T-helper 2 cell treated with Interferon-gamma antibody and Interleukin-4, amounts not matched to agents 5 μg/mL and 100 μg/mL, for 36 hours (primary cell): ENCODE results near the gene SYT17.
A peak's percentile ranks its signal among the peaks of the same experiment; 100 is the strongest.

Source experiments
- DNase-seq: peaks from one replicate; pipeline ENCODE4 v3.0.0; 2021; ENCODE audit warnings: low spot score
- H3K27ac Mint-ChIP-seq: one replicate; pipeline ENCODE4 v1.8.0; 2021; ENCODE audit warnings: mild to moderate bottlenecking, mixed read lengths
- H3K27me3 Mint-ChIP-seq: one replicate; pipeline ENCODE4 v1.8.0; 2021; ENCODE audit warnings: low read depth, mixed read lengths
- H3K36me3 Mint-ChIP-seq: one replicate; pipeline ENCODE4 v1.8.0; 2021; ENCODE audit warnings: low read depth, mixed read lengths
- H3K4me1 Mint-ChIP-seq: one replicate; pipeline ENCODE4 v1.8.0; 2021; ENCODE audit warnings: low read depth, mixed read lengths
- H3K4me3 Mint-ChIP-seq: one replicate; pipeline ENCODE4 v1.8.0; 2022; ENCODE audit warnings: mild to moderate bottlenecking, moderate library complexity, mixed read lengths
- H3K9me3 Mint-ChIP-seq: one replicate; pipeline ENCODE4 v1.8.0; 2021; ENCODE audit warnings: mixed read lengths

Gene SYT17

GRCh38 chr16:19286827-19287226 is 118.8 kb downstream of the SYT17 start:
- Mint-ChIP-seq H3K27ac (no peak overlapping the region), H3K9me3 (no peaks in the 10 kb centered on the region), H3K36me3 (no peaks in the 10 kb centered on the region), H3K4me1 (peaks cover 2% of the 10 kb centered on the region), H3K4me3 (no peak overlapping the region), H3K27me3 (no peaks in the 10 kb centered on the region)
- no peak for DNase-seq

- Mint-ChIP-seq H3K4me3 (no peak overlapping the region), H3K4me1 (peaks cover 2% of the 10 kb centered on the region), H3K27ac (no peak overlapping the region), H3K27me3 (no peaks in the 10 kb centered on the region), H3K36me3 (no peaks in the 10 kb centered on the region), H3K9me3 (no peaks in the 10 kb centered on the region)
- no peak for DNase-seq
Measured at GRCh38 chr16:19287241-19287640, 119.2 kb downstream of the SYT17 start.

GRCh38 chr16:19288872-19289799 is 121.1 kb downstream of the SYT17 start:
- peaks cover 12% of the 10 kb centered on the region for H3K4me1 Mint-ChIP-seq
- H3K27ac Mint-ChIP-seq, result no peak overlapping the region
- no peak for DNase-seq
- no peaks in the 10 kb centered on the region for H3K9me3 Mint-ChIP-seq
- H3K4me3 Mint-ChIP-seq, result no peak overlapping the region
- H3K36me3 Mint-ChIP-seq, result no peaks in the 10 kb centered on the region
- no peaks in the 10 kb centered on the region for H3K27me3 Mint-ChIP-seq

DNA sequence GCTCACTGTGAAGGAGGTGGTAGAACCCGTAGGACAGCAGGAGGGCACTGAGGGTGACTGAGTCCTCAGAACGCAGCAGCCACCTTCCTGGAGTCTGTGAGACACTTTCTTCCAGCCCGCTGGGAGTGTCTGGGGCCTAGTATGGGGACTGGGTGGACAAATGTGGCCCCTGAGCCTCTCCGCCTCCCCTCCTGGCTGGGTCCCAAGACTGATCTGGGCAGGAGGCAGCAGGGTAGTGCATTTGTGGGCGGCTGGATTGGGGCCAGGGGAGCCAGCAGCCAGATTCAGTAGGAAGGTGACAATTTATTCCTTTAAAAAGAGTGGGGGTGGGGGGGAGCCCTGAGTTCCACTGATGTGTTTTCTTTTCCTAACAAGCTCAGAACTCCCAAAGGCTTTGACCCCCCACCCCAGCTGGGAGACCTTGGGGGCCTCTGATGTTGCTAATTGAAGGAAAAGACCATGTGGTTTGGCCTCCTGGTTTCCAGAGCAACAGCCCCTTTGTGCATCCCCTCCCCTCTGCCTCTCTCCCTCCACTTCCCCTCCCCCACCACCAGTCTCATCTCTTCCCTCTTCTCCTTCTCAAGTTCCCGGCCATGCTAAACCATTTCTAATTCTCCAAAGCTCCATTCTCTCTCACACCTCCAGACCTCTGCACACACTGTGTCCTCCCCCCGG is 121.9 kb downstream of the SYT17 start:
- Mint-ChIP-seq H3K4me3 (no peak overlapping the region), H3K27me3 (no peaks in the 10 kb centered on the region), H3K27ac (no peak overlapping the region), H3K36me3 (no peaks in the 10 kb centered on the region), H3K9me3 (no peaks in the 10 kb centered on the region), H3K4me1 (peaks cover 18% of the 10 kb centered on the region)
- DNase-seq, result no peak

GRCh38 chr16:19290860-19291259 is 122.8 kb downstream of the SYT17 start:
- Mint-ChIP-seq H3K27me3 (no peaks in the 10 kb centered on the region), H3K9me3 (no peaks in the 10 kb centered on the region), H3K4me1 (peaks cover 18% of the 10 kb centered on the region), H3K36me3 (no peaks in the 10 kb centered on the region), H3K27ac (no peak overlapping the region), H3K4me3 (no peak overlapping the region)
- DNase-seq, result no peak

DNA sequence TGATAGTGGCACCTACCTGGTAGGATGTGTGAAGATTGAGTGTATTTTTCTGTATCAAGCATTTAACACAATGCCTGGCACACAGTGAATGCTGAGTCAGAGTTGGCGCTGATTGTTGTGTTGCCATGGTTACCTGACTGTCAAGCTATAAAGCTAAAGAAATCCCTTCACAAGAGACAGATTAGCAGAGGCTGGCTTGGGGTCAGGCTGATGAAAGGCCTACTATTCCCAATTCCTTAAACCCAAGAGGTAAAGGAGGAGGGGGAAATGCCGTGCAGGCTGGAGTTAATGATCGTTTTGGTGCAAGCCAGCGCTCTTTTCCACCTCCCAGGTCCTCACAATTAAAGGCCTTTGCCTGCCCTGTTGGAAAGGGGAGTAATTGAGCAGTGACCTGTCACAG is 123.4 kb downstream of the SYT17 start:
- Mint-ChIP-seq H3K27me3 (no peaks in the 10 kb centered on the region), H3K36me3 (no peaks in the 10 kb centered on the region), H3K4me3 (no peak overlapping the region), H3K9me3 (no peaks in the 10 kb centered on the region), H3K4me1 (peaks cover 18% of the 10 kb centered on the region), H3K27ac (no peak overlapping the region)
- peak; percentile 12 for DNase-seq

GRCh38 chr16:19292186-19292585 is 124.1 kb downstream of the SYT17 start:
- H3K27ac Mint-ChIP-seq, result no peak overlapping the region

GRCh38 chr16:19294156-19294649 is 126.2 kb downstream of the SYT17 start:
- H3K27me3 Mint-ChIP-seq, result no peaks in the 10 kb centered on the region
- H3K4me3 Mint-ChIP-seq, result peak overlapping the region; percentile 48
- DNase-seq, result peak; percentile 87
- H3K27ac Mint-ChIP-seq, result peak overlapping the region; percentile 39
- H3K36me3 Mint-ChIP-seq, result no peaks in the 10 kb centered on the region
- H3K4me1 Mint-ChIP-seq, result peaks cover 18% of the 10 kb centered on the region
- no peaks in the 10 kb centered on the region for H3K9me3 Mint-ChIP-seq

More at GRCh38 chr16:19292186-19292585, 124.1 kb downstream of the SYT17 start:
- Mint-ChIP-seq H3K36me3 (no peaks in the 10 kb centered on the region), H3K4me3 (no peak overlapping the region), H3K27me3 (no peaks in the 10 kb centered on the region), H3K9me3 (no peaks in the 10 kb centered on the region), H3K4me1 (peaks cover 18% of the 10 kb centered on the region)
- no peak for DNase-seq

- H3K4me3 Mint-ChIP-seq, result no peak overlapping the region
- no peaks in the 10 kb centered on the region for H3K36me3 Mint-ChIP-seq
- peaks cover 2% of the 10 kb centered on the region for H3K27me3 Mint-ChIP-seq
- DNase-seq, result peak; percentile 56
- no peak overlapping the region for H3K27ac Mint-ChIP-seq
- peaks cover 17% of the 10 kb centered on the region for H3K4me1 Mint-ChIP-seq
- H3K9me3 Mint-ChIP-seq, result no peaks in the 10 kb centered on the region
Measured at GRCh38 chr16:19295393-19295792, 127.4 kb downstream of the SYT17 start.

DNA sequence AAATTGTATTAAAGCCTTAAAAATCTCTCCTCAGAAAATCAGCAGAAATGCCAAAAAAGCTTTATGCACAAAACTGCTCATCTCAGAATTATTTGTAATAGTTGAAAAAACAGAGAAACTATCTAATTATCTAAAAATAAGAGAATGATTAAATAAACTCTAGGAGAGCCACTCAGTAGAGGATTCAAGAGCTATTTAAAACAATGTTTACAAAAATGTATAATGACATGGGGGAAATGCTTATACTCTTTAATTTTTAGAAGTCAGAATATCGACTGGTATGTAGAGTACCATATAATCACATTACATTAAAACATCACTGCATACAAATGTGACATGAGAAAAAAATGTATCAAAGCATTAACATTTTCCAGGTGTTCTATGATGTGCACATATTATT is 129.4 kb downstream of the SYT17 start:
- Mint-ChIP-seq H3K9me3 (no peaks in the 10 kb centered on the region), H3K27ac (no peak overlapping the region), H3K4me3 (no peak overlapping the region), H3K36me3 (no peaks in the 10 kb centered on the region), H3K27me3 (peaks cover 2% of the 10 kb centered on the region), H3K4me1 (peaks cover 16% of the 10 kb centered on the region)
- no peak for DNase-seq

GRCh38 chr16:19299565-19299964 is 131.5 kb downstream of the SYT17 start:
- no peak overlapping the region for H3K27ac Mint-ChIP-seq
- H3K9me3 Mint-ChIP-seq, result no peaks in the 10 kb centered on the region
- no peak overlapping the region for H3K4me3 Mint-ChIP-seq
- H3K4me1 Mint-ChIP-seq, result peaks cover 2% of the 10 kb centered on the region
- H3K36me3 Mint-ChIP-seq, result no peaks in the 10 kb centered on the region
- H3K27me3 Mint-ChIP-seq, result peaks cover 2% of the 10 kb centered on the region
- no peak for DNase-seq

DNA sequence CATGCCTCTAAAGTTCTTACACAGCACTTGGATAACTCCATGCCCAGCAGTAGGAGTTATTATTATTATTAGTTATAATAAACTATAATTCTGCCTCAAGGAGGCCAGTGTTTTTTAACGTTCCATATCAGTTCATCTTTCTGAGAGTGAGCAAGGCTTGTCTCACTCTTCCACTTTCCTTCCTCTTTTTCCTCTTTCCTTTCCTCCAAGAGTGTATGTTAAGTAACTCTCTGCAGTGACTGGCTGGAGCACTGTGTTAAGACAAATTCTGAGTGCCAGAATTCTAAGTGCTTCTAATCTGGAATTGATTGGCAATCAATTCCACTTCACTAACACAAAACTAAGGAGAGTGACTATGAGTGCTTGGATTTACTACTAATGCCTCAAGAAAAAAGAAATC is 133.9 kb downstream of the SYT17 start:
- Mint-ChIP-seq H3K9me3 (no peaks in the 10 kb centered on the region), H3K27me3 (peaks cover 2% of the 10 kb centered on the region), H3K4me3 (no peak overlapping the region), H3K36me3 (no peaks in the 10 kb centered on the region), H3K4me1 (no peaks in the 10 kb centered on the region), H3K27ac (no peak overlapping the region)
- no peak for DNase-seq

- Mint-ChIP-seq H3K36me3 (no peaks in the 10 kb centered on the region), H3K9me3 (no peaks in the 10 kb centered on the region), H3K4me1 (no peaks in the 10 kb centered on the region), H3K4me3 (no peak overlapping the region), H3K27ac (no peak overlapping the region), H3K27me3 (no peaks in the 10 kb centered on the region)
- no peak for DNase-seq
Measured at GRCh38 chr16:19304750-19305149, 136.7 kb downstream of the SYT17 start.

DNA sequence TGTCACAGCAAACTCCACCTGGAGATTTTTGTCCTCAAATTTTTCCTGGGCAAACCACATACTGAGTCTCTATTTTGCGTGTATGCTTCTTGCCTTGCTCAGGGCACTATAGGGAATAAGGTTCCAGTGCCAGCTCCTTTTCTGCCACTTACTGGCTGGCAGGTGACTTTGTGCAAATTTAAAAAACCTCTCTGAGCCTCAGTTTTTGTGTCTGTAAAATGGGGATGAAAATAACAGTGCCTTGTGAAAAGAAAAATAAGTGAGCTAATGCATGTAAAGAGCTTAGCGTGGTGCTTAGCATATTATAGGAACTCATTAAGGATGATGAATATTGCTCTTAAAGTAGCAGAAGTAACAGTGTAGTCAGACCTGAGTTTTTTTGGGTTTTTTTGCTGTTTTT is 137.4 kb downstream of the SYT17 start:
- no peaks in the 10 kb centered on the region for H3K4me1 Mint-ChIP-seq
- H3K9me3 Mint-ChIP-seq, result no peaks in the 10 kb centered on the region
- no peaks in the 10 kb centered on the region for H3K36me3 Mint-ChIP-seq
- no peak overlapping the region for H3K27ac Mint-ChIP-seq
- no peak overlapping the region for H3K4me3 Mint-ChIP-seq
- no peaks in the 10 kb centered on the region for H3K27me3 Mint-ChIP-seq
- no peak for DNase-seq
